GM19328 (cell line): ENCODE results near the gene EXOC4.

Experiments
- ATAC-seq: cut with Tn5 transposase; IDR thresholded peaks from one replicate; pipeline ENCODE4 v1.9.1; 2021; ENCODE audit warnings: mild to moderate bottlenecking, moderate library complexity; ENCODE audit not compliant: unreplicated experiment

The EXOC4 gene

GRCh38 chr7:134009314-134010110, 756.6 kb downstream of the EXOC4 start:
- ATAC-seq, result no peak

GRCh38 chr7:134013249-134013648, 760.4 kb downstream of the EXOC4 start:
- no peak for ATAC-seq

GRCh38 chr7:134014935-134015334, 762.1 kb downstream of the EXOC4 start:
- no peak for ATAC-seq

- no peak for ATAC-seq
These were observed 763.5 kb downstream of the EXOC4 start for GRCh38 chr7:134016223-134016941.

GRCh38 chr7:134016942-134017303, 764.0 kb downstream of the EXOC4 start:
- no peak for ATAC-seq

GRCh38 chr7:134018306-134018705, 765.4 kb downstream of the EXOC4 start:
- ATAC-seq, result no peak

GRCh38 chr7:134019251-134019650, 766.4 kb downstream of the EXOC4 start:
- ATAC-seq, result no peak

GRCh38 chr7:134021836-134022235, 769.0 kb downstream of the EXOC4 start:
- ATAC-seq, result no peak

GRCh38 chr7:134022286-134022911, 769.5 kb downstream of the EXOC4 start:
- ATAC-seq, result no peak

- ATAC-seq, result no peak
These were observed 771.9 kb downstream of the EXOC4 start for GRCh38 chr7:134024739-134025138.

GRCh38 chr7:134028853-134029252, 776.0 kb downstream of the EXOC4 start:
- no peak for ATAC-seq

GRCh38 chr7:134029743-134030142, 776.9 kb downstream of the EXOC4 start:
- no peak for ATAC-seq

GRCh38 chr7:134030460-134030865, 777.6 kb downstream of the EXOC4 start:
- no peak for ATAC-seq

GRCh38 chr7:134031835-134032617, 779.1 kb downstream of the EXOC4 start:
- ATAC-seq, result no peak

GRCh38 chr7:134034652-134035051, 781.8 kb downstream of the EXOC4 start:
- no peak for ATAC-seq

- ATAC-seq, result no peak
These were observed 785.1 kb downstream of the EXOC4 start for GRCh38 chr7:134037991-134038390.

- no peak for ATAC-seq
These were observed 788.1 kb downstream of the EXOC4 start for GRCh38 chr7:134040988-134041387.

GRCh38 chr7:134041477-134041876, 788.6 kb downstream of the EXOC4 start:
- no peak for ATAC-seq

GRCh38 chr7:134042307-134042706, 789.4 kb downstream of the EXOC4 start:
- no peak for ATAC-seq

GRCh38 chr7:134044682-134045081, 791.8 kb downstream of the EXOC4 start:
- ATAC-seq, result no peak

GRCh38 chr7:134045716-134046115, 792.8 kb downstream of the EXOC4 start:
- no peak for ATAC-seq
